HG03097 (cell line): Measurements from ENCODE around the gene XPO6.
A peak's percentile ranks its signal among the peaks of the same experiment; 100 is the strongest.

Experiments
- ATAC-seq: cut with Tn5 transposase; IDR thresholded peaks from one replicate; pipeline ENCODE4 v1.9.1; 2021; ENCODE audit not compliant: unreplicated experiment, low FRiP score

Gene XPO6

GRCh38 chr16:28210979-28211588 lies 681 bp downstream of the XPO6 start:
- no peak for ATAC-seq

- no peak for ATAC-seq
These were observed 1.5 kb downstream of the XPO6 start for GRCh38 chr16:28210264-28210663.

GRCh38 chr16:28208824-28209223 lies 2.9 kb downstream of the XPO6 start:
- no peak for ATAC-seq

- ATAC-seq: no peak
These were observed 3.6 kb downstream of the XPO6 start for GRCh38 chr16:28208131-28208530.

- no peak for ATAC-seq
These were observed 4.4 kb downstream of the XPO6 start for GRCh38 chr16:28207399-28207798.

- ATAC-seq: no peak
These were observed 5.8 kb downstream of the XPO6 start for GRCh38 chr16:28205974-28206373.

GRCh38 chr16:28205117-28205899 lies 6.5 kb downstream of the XPO6 start:
- no peak for ATAC-seq

- no peak for ATAC-seq
These were observed 7.1 kb downstream of the XPO6 start for GRCh38 chr16:28204622-28205021.

GRCh38 chr16:28204204-28204603 lies 7.6 kb downstream of the XPO6 start:
- no peak for ATAC-seq

GRCh38 chr16:28202147-28202746 lies 9.5 kb downstream of the XPO6 start:
- no peak for ATAC-seq

- no peak for ATAC-seq
These were observed 11.1 kb downstream of the XPO6 start for GRCh38 chr16:28200661-28201060.

GRCh38 chr16:28196387-28196987 lies 15.3 kb downstream of the XPO6 start:
- ATAC-seq: no peak

GRCh38 chr16:28195859-28196258 lies 15.9 kb downstream of the XPO6 start:
- ATAC-seq: no peak

GRCh38 chr16:28193530-28194423 lies 18.0 kb downstream of the XPO6 start:
- ATAC-seq: peak; percentile 8

GRCh38 chr16:28192806-28193529 lies 18.8 kb downstream of the XPO6 start:
- peak; percentile 46 for ATAC-seq

GRCh38 chr16:28191364-28191960 lies 20.3 kb downstream of the XPO6 start:
- ATAC-seq: no peak

- ATAC-seq: no peak
These were observed 22.5 kb downstream of the XPO6 start for GRCh38 chr16:28189245-28189644.

GRCh38 chr16:28188085-28188916 lies 23.5 kb downstream of the XPO6 start:
- ATAC-seq: peak; percentile 53

GRCh38 chr16:28187595-28188004 lies 24.2 kb downstream of the XPO6 start:
- peak; percentile 44 for ATAC-seq
